Measurements from ENCODE around the gene NPDC1.

NPDC1 gene

DNA sequence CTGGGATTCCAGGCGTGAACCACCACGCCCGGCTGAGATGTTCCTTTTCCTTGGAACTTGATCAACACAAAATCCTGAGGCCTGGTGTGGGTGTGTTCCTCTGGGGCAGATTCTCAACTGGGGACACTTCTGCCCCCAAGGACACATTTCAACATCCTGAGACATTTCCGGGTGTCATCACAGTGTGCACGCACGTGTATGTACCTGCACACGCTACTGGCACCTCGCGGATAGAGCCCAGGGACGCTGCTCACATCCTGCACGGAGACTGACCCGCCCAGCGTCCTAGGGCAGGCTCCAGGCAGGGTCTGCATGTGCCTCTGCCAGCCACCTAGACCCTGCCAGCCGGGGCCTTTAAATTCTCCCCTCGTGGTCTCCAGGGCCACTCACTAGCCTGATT, 16.4 kb upstream of the NPDC1 start:
- TF ChIP-seq, protein P1, sequence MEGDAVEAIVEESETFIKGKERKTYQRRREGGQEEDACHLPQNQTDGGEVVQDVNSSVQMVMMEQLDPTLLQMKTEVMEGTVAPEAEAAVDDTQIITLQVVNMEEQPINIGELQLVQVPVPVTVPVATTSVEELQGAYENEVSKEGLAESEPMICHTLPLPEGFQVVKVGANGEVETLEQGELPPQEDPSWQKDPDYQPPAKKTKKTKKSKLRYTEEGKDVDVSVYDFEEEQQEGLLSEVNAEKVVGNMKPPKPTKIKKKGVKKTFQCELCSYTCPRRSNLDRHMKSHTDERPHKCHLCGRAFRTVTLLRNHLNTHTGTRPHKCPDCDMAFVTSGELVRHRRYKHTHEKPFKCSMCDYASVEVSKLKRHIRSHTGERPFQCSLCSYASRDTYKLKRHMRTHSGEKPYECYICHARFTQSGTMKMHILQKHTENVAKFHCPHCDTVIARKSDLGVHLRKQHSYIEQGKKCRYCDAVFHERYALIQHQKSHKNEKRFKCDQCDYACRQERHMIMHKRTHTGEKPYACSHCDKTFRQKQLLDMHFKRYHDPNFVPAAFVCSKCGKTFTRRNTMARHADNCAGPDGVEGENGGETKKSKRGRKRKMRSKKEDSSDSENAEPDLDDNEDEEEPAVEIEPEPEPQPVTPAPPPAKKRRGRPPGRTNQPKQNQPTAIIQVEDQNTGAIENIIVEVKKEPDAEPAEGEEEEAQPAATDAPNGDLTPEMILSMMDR (IDR thresholded peaks at IDR 0.05; ENCODE audit: control insufficient read depth, insufficient read depth, low read depth, low read length, missing control alignments): no peak
- no peak overlapping the region for H3K4me3 ChIP-seq (ENCODE audit: control insufficient read depth, low read depth, low read length)
- DNase-seq (ENCODE audit: low read depth): no peak

DNA sequence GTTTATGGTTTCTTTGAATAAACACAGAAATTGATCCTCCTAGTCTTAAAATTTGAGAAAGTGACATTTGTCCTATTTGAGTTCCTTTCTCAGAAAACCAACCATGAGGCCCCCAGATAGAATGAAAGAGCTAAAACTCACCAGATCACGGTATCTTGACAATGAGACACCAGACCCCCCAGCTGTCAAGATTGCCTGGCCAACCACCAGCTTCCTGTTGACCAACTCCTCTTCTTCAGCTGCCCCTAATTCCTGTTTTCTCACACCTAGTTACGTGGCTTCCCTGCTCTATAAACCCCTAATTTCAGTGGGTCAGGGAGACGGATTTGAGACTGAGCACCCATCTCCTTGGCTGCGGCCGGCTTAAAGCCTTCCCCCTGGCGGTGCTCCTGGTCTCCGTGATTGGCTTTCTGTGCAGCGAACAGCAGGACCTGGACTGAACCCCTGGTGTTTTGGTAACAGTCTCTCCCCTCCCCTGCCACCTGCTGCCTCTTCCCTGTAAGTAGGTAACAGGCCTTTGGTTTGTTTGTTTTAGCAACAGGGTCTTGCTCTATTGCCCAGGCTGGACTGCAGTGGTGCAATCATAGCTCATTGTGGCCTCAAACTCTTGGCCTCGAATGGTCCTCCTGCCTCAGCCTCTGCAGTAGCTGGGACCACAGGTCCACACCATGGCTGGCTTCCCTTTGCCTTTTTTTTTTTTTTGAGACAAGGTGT, 12.7 kb upstream of the NPDC1 start:
- no peak overlapping the region for H3K4me3 ChIP-seq (ENCODE audit: control insufficient read depth, low read depth, low read length)
- TF ChIP-seq, protein P1 (IDR thresholded peaks at IDR 0.05; ENCODE audit: control insufficient read depth, insufficient read depth, low read depth, low read length, missing control alignments): no peak
- DNase-seq (ENCODE audit: low read depth): no peak

DNA sequence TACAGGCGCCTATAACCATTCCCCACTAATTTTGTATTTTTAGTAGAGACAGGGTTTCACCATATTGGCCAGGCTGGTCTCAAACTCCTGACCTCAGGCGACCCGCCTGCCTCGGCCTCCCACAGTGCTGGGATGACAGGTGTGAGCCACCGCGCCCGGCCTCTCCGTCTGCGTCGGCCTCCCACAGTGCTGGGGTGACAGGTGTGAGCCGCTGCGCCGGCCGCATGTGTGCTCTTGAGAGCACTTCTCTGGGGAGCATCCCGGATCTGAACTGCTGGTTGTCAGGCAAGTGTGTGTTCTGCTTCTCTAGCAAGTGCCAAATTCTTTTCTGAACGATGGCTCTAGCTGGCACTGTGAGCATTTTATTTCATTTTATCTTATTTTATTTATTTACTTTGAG, 11.6 kb upstream of the NPDC1 start:
- H3K4me3 ChIP-seq (ENCODE audit: control insufficient read depth, low read depth, low read length): no peak overlapping the region
- TF ChIP-seq, protein P1 (IDR thresholded peaks at IDR 0.05; ENCODE audit: control insufficient read depth, insufficient read depth, low read depth, low read length, missing control alignments): no peak
- no peak for DNase-seq (ENCODE audit: low read depth)

DNA sequence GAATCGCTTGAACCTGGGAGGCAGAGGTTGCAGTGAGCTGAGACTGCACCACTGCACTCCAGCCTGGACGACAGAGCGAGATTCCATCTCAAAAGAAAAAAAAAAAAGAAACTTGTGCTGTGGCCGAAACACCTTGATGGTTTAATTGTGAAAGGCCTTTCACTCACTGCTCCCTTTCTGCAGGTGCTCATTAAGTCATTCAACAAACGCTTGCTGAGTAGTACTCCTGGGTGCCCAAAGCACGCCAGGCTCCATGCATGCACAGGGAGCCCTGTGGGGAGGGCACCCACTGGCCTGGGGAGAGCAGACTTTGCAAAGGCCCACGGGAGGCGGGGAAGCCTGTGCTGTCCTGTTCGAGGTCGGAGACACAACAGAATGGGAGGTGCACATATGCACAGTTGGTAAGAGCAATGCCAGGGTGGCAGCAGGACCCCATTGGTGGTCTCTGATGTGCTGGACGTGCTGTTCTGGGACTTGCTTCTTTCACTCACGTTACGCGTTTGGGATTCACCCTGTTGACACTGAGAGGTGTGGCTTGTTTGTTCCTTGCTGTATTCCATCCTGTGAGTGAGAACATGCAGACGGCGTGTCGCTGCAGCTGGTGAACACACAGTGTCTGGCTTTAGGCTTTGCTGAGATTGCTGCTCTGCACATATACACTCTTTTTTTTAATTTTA, 10.9 kb upstream of the NPDC1 start:
- no peak for DNase-seq (ENCODE audit: low read depth)

DNA sequence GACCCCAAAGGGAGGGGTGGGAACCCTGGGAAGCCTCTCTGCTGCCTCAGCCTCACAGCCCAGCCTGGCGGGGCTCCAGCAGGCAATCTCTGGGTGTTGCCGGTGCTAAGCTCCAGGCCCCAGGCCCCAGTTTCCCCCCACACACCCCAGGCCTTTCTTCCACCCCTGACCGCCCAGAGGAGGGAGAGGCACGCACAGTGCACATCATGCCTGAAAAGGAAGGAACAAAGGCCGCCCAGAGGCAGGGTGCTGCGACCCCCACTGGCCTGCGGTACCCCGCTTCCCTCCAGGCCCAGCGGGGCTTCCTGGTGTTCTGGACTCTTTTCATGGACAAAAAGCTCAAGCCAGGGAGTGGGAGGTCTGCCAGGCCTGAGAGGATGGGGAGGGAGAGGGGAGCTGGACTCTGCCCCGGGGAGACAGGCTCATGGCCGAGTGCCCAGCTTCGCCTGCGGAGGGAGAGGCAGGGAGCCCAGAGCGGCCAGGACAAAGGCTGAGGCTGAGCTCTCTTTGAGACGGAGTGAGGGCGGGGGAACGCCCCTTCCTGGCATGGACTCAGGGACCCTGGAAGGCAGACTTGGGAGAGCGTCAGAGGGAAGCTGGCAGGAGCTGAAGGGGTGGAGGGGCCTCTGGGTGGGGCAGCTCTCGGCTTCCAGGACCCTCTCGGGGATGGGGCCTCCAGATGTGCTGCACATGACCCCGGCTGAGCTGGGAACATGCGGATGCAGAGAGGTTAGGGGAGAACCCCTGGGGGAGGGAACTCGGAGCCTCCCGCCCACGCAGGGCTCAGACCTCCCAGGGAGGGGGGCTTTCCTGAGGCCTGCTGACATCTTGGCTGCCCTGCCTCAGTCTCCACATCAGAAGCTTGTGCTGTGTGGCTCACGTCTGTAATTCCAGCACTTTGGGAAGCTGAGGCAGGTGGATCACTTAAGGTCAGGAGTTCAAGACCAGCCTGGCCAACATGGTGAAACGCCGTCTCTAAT, 9.7 kb upstream of the NPDC1 start:
- TF ChIP-seq, protein P1 (IDR thresholded peaks at IDR 0.05; ENCODE audit: control insufficient read depth, insufficient read depth, low read depth, low read length, missing control alignments): no peak
- DNase-seq (ENCODE audit: low read depth): no peak
- no peak overlapping the region for H3K4me3 ChIP-seq (ENCODE audit: control insufficient read depth, low read depth, low read length)

More for the DNA sequence above, 10.9 kb upstream of the NPDC1 start:
- TF ChIP-seq, protein P1 (IDR thresholded peaks at IDR 0.05; ENCODE audit: control insufficient read depth, insufficient read depth, low read depth, low read length, missing control alignments): no peak
- no peak overlapping the region for H3K4me3 ChIP-seq (ENCODE audit: control insufficient read depth, low read depth, low read length)

DNA sequence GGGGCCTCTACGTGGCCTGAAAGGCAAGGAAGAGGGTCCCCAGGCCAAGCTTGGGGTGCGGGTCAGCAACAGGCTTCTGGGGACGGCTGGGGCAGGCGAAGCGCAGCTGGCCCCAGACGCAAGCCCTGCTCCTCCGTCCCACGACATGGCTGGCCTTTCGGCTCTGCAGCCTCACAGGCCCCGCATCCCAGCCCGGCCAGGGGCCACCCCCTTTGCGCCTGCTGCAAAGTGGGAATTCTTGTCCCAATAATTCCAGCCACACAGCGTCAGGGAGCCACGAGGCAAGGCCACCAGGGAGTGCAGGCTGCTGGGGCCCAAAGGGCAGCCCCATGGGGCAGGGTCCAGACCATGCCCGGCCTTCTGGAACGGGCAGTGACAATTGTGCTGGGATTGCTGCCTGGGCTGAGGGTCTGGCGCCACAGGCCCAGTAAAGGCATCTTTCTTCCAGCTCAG, 9.0 kb upstream of the NPDC1 start:
- TF ChIP-seq, protein P1 (IDR thresholded peaks at IDR 0.05; ENCODE audit: control insufficient read depth, insufficient read depth, low read depth, low read length, missing control alignments): no peak
- H3K4me3 ChIP-seq (ENCODE audit: control insufficient read depth, low read depth, low read length): no peak overlapping the region
- no peak for DNase-seq (ENCODE audit: low read depth)

Data from AG09309 (cell line).